Mesenchymal stem cell (in vitro differentiated cells and primary cell): ENCODE data around the gene BLID.

Experiments
- DNase-seq: peaks from one replicate; pipeline ENCODE4 v3.0.0-alpha.2; 2013
- H2AFZ ChIP-seq: one replicate; pipeline ENCODE4 v1.6.1; 2013; ENCODE audit warnings: low read depth, mild to moderate bottlenecking, control low read depth, inconsistent platforms, low read length, moderate library complexity
- H2AK5ac ChIP-seq: 2 replicates; pipeline ENCODE4 v1.6.1; 2013; ENCODE audit warnings: low read length, moderate library complexity, mild to moderate bottlenecking, inconsistent platforms; ENCODE audit not compliant: severe bottlenecking
- H2BK120ac ChIP-seq: one replicate; pipeline ENCODE4 v1.6.1; 2013; ENCODE audit warnings: low read depth, mild to moderate bottlenecking, inconsistent platforms, low read length, moderate library complexity
- H2BK12ac ChIP-seq, 2 experiments: one replicate each; pipeline ENCODE4 v1.6.1; 2013; ENCODE audit warnings: inconsistent platforms in 2 of 2, low read length in 2 of 2, mild to moderate bottlenecking in 2 of 2, moderate library complexity in 2 of 2, control low read depth in 1 of 2
- H2BK15ac ChIP-seq: one replicate; pipeline ENCODE4 v1.6.1; 2013; ENCODE audit warnings: mild to moderate bottlenecking, low read depth, inconsistent platforms; ENCODE audit not compliant: poor library complexity, severe bottlenecking
- H2BK5ac ChIP-seq: 2 replicates; pipeline ENCODE4 v1.6.1; 2013; ENCODE audit warnings: low read depth, mild to moderate bottlenecking, low read length, control low read depth, inconsistent platforms; ENCODE audit not compliant: poor library complexity, severe bottlenecking
- H3K14ac ChIP-seq, 2 experiments: one replicate each; pipeline ENCODE4 v1.6.1; 2013; ENCODE audit warnings: inconsistent platforms in 2 of 2, low read length in 2 of 2, control low read depth in 1 of 2, mild to moderate bottlenecking in 1 of 2, moderate library complexity in 1 of 2
- H3K18ac ChIP-seq, 2 experiments: one replicate each; pipeline ENCODE4 v1.6.1; 2013; ENCODE audit warnings: inconsistent platforms in 2 of 2, low read length in 2 of 2, control low read depth in 1 of 2, low read depth in 1 of 2, mild to moderate bottlenecking in 1 of 2
- H3K23ac ChIP-seq, 2 experiments: one replicate each; pipeline ENCODE4 v1.6.1; 2013; ENCODE audit warnings: inconsistent platforms in 2 of 2, low read length in 2 of 2, mild to moderate bottlenecking in 2 of 2, moderate library complexity in 2 of 2, control low read depth in 1 of 2
- H3K27ac ChIP-seq: 2 replicates; pipeline ENCODE4 v1.5.1; 2013; ENCODE audit warnings: mild to moderate bottlenecking, moderate library complexity, low read length, control low read depth, inconsistent platforms; ENCODE audit not compliant: poor library complexity, severe bottlenecking
- H3K27me3 ChIP-seq, 2 experiments: 2 replicates each; pipeline versions ENCODE4 v1.6.1 to v1.7.0; 2013; ENCODE audit warnings: low read length in 2 of 2, mild to moderate bottlenecking in 2 of 2, moderate library complexity in 2 of 2, control low read depth in 1 of 2, inconsistent platforms in 1 of 2; ENCODE audit not compliant: control insufficient read depth in 1 of 2, insufficient read depth in 1 of 2
- H3K36me3 ChIP-seq, 2 experiments: 2 replicates each; pipeline versions ENCODE4 v1.6.1 to v1.7.0; 2013; ENCODE audit warnings: low read length in 2 of 2, control low read depth in 1 of 2, inconsistent platforms in 1 of 2, low read depth in 1 of 2, mild to moderate bottlenecking in 1 of 2; ENCODE audit not compliant: insufficient read depth in 2 of 2, control insufficient read depth in 1 of 2
- H3K4ac ChIP-seq, 2 experiments: one replicate each; pipeline ENCODE4 v1.6.1; 2013; ENCODE audit warnings: inconsistent platforms in 2 of 2, low read length in 2 of 2, mild to moderate bottlenecking in 2 of 2, moderate library complexity in 2 of 2, control low read depth in 1 of 2, low read depth in 1 of 2
- H3K4me1 ChIP-seq: 2 replicates; pipeline ENCODE4 v1.6.1; 2013; ENCODE audit warnings: low read depth, low read length, control low read depth; ENCODE audit not compliant: control insufficient read depth, insufficient read depth
- H3K4me2 ChIP-seq: 2 replicates; pipeline ENCODE4 v1.6.1; 2013; ENCODE audit warnings: low read length, mild to moderate bottlenecking, inconsistent platforms; ENCODE audit not compliant: poor library complexity, severe bottlenecking
- H3K4me3 ChIP-seq, 2 experiments: 2 replicates each; pipeline versions ENCODE4 v1.5.1 to v1.7.0; 2013; ENCODE audit warnings: low read length in 2 of 2, mild to moderate bottlenecking in 2 of 2, control low read depth in 1 of 2, low read depth in 1 of 2; ENCODE audit not compliant: insufficient read depth in 1 of 2
- H3K79me1 ChIP-seq: replicated peaks from 2 replicates; pipeline ENCODE4 v1.6.1; 2013; ENCODE audit warnings: mild to moderate bottlenecking, control low read depth, low read length, inconsistent platforms; ENCODE audit not compliant: poor library complexity, severe bottlenecking
- H3K9ac ChIP-seq: 2 replicates; pipeline ENCODE4 v1.7.0; 2013; ENCODE audit warnings: mild to moderate bottlenecking, low read length, moderate library complexity
- H3K9me3 ChIP-seq: 2 replicates; pipeline ENCODE4 v1.7.0; 2013; ENCODE audit warnings: mild to moderate bottlenecking, low read length; ENCODE audit not compliant: control insufficient read depth
- H4K8ac ChIP-seq: one replicate; pipeline ENCODE4 v1.6.1; 2013; ENCODE audit warnings: inconsistent platforms, mild to moderate bottlenecking, low read length, moderate library complexity
- H4K91ac ChIP-seq: one replicate; pipeline ENCODE4 v1.6.1; 2013; ENCODE audit warnings: mild to moderate bottlenecking, low read length, inconsistent platforms
- WGBS: methylation state at CpG from one replicate; pipeline ENCODE4 v1.1.7; 2013; ENCODE audit warnings: mixed read lengths; 5-methylcytosine and 5-hydroxymethylcytosine counted together

The BLID gene

GRCh38 chr11:122123263-122123929 lies 7.4 kb upstream of the BLID start:
- 96% methylated on average over 2 of the region's 3 CpGs for WGBS
- Histone ChIP-seq H2BK12ac (no peak overlapping the region), H2BK15ac (no peak overlapping the region), H4K8ac (no peak overlapping the region), H2AK5ac (no peak overlapping the region), H3K18ac (peak overlapping the region in 1 of 2 experiments; percentile 24), H3K4me1 (no peaks in the 10 kb centered on the region), H3K27ac (no peak overlapping the region), H3K36me3 (peaks cover 0 to 75% of the 10 kb centered on the region in 2 experiments), H3K27me3 (no peaks in the 10 kb centered on the region), H3K4ac (peak overlapping the region in 1 of 2 experiments; percentile 15), H4K91ac (no peak overlapping the region), H3K4me2 (no peak overlapping the region), H3K79me1 (peaks cover 5% of the 10 kb centered on the region), H2AFZ (no peak overlapping the region), H2BK5ac (no peak overlapping the region), H2BK120ac (no peak overlapping the region), H3K14ac (no peak overlapping the region), H3K4me3 (no peak overlapping the region), H3K9ac (no peak overlapping the region), H3K23ac (no peak overlapping the region), H3K9me3 (no peaks in the 10 kb centered on the region)
- no peak for DNase-seq

GRCh38 chr11:122122179-122122578 lies 6.2 kb upstream of the BLID start:
- no peak overlapping the region for H3K9ac ChIP-seq
- peaks cover 3% of the 10 kb centered on the region for H3K79me1 ChIP-seq
- no peak overlapping the region for H4K8ac ChIP-seq
- H3K36me3 ChIP-seq: peaks cover 0 to 73% of the 10 kb centered on the region in 2 experiments
- no peak overlapping the region for H2BK5ac ChIP-seq
- no peak overlapping the region for H3K14ac ChIP-seq
- no peak overlapping the region for H3K4ac ChIP-seq
- H3K23ac ChIP-seq: no peak overlapping the region
- H2BK120ac ChIP-seq: no peak overlapping the region
- no peak overlapping the region for H2BK15ac ChIP-seq
- H2AFZ ChIP-seq: no peak overlapping the region
- H4K91ac ChIP-seq: no peak overlapping the region
- no peak overlapping the region for H3K4me2 ChIP-seq
- WGBS: 45% methylated on average over 2 of the region's 2 CpGs
- no peak overlapping the region for H2BK12ac ChIP-seq
- H3K9me3 ChIP-seq: no peaks in the 10 kb centered on the region
- DNase-seq: peak; percentile 58
- H3K4me3 ChIP-seq: no peak overlapping the region
- no peak overlapping the region for H3K27ac ChIP-seq
- no peaks in the 10 kb centered on the region for H3K27me3 ChIP-seq
- H3K18ac ChIP-seq: no peak overlapping the region
- H3K4me1 ChIP-seq: no peaks in the 10 kb centered on the region
- H2AK5ac ChIP-seq: no peak overlapping the region

DNA sequence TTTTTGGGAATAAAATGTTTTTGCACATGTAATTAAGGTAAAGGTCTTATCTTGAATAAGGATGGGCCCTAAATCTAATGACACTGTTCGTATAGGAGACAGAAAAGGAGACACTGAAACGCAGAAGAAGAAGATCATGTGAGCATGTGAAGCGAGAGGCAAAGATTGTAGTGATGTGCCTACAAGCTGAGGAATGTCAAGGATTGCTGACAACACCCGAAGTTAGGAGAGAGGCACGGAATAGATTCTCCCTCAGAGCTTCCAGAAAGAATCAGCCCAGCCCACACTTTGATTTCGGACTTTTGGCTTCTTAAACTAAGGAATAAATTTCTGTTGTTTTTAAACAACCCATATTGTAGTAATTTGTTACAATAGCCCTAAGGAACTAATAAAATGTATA lies 4.1 kb upstream of the BLID start:
- Histone ChIP-seq H2AFZ (no peak overlapping the region), H3K4me2 (no peak overlapping the region), H3K9ac (peak overlapping the region; percentile 34), H3K18ac (no peak overlapping the region), H2BK120ac (no peak overlapping the region), H2BK12ac (no peak overlapping the region), H3K27me3 (no peaks in the 10 kb centered on the region), H3K23ac (no peak overlapping the region), H3K27ac (no peak overlapping the region), H3K79me1 (peaks cover 8% of the 10 kb centered on the region), H2AK5ac (no peak overlapping the region), H2BK15ac (no peak overlapping the region), H3K9me3 (no peaks in the 10 kb centered on the region), H4K91ac (no peak overlapping the region), H3K4me3 (no peak overlapping the region), H3K4me1 (no peaks in the 10 kb centered on the region), H3K36me3 (peaks cover 0 to 66% of the 10 kb centered on the region in 2 experiments), H3K14ac (no peak overlapping the region), H2BK5ac (no peak overlapping the region), H4K8ac (no peak overlapping the region), H3K4ac (no peak overlapping the region)
- DNase-seq: no peak
- WGBS: 93% methylated on average over 5 of the region's 6 CpGs

GRCh38 chr11:122116591-122116990 lies 576 bp upstream of the BLID start:
- Histone ChIP-seq H3K18ac (no peak overlapping the region), H2BK15ac (no peak overlapping the region), H3K9ac (peak overlapping the region; percentile 58), H3K79me1 (peaks cover 13% of the 10 kb centered on the region), H3K27me3 (no peaks in the 10 kb centered on the region), H3K4me3 (peak overlapping the region in 1 of 2 experiments; percentile 22), H4K8ac (no peak overlapping the region), H3K9me3 (no peaks in the 10 kb centered on the region), H3K27ac (no peak overlapping the region), H3K4me1 (no peaks in the 10 kb centered on the region), H3K23ac (no peak overlapping the region), H3K36me3 (peaks cover 0 to 67% of the 10 kb centered on the region in 2 experiments), H4K91ac (no peak overlapping the region), H2BK120ac (no peak overlapping the region), H3K4me2 (no peak overlapping the region), H3K14ac (no peak overlapping the region), H2BK5ac (no peak overlapping the region), H2AFZ (no peak overlapping the region), H2AK5ac (no peak overlapping the region), H2BK12ac (no peak overlapping the region), H3K4ac (no peak overlapping the region)
- no peak for DNase-seq
